BLaER1 (cell line): ENCODE results near the gene MAP4K1.
"Not testable (repeated sequence)": the region's sequence is repeated elsewhere in the genome, so short reads cannot be mapped to it uniquely, and the experiment has no call there.

Source experiments
- H3K27ac ChIP-seq: shearing (Covaris generic); formaldehyde crosslinking; 2 replicates; pipeline ENCODE4 v1.8.1; 2022
- H3K27me3 ChIP-seq: shearing (Covaris generic); formaldehyde crosslinking; 2 replicates; pipeline ENCODE4 v1.8.1; 2022
- H3K36me3 ChIP-seq: shearing (Covaris generic); formaldehyde crosslinking; 2 replicates; pipeline ENCODE4 v1.8.1; 2022
- H3K4me1 ChIP-seq: shearing (Covaris generic); formaldehyde crosslinking; 2 replicates; pipeline ENCODE4 v1.8.1; 2022
- H3K4me2 ChIP-seq: shearing (Covaris generic); formaldehyde crosslinking; 2 replicates; pipeline ENCODE4 v1.8.1; 2022
- H3K4me3 ChIP-seq: shearing (Covaris generic); formaldehyde crosslinking; 2 replicates; pipeline ENCODE4 v1.8.1; 2022
- H3K9ac ChIP-seq: shearing (Covaris generic); formaldehyde crosslinking; 2 replicates; pipeline ENCODE4 v1.8.1; 2022
- H3K9me3 ChIP-seq: shearing (Covaris generic); formaldehyde crosslinking; 2 replicates; pipeline ENCODE4 v1.8.1; 2022
- H4K20me1 ChIP-seq: shearing (Covaris generic); formaldehyde crosslinking; 2 replicates; pipeline ENCODE4 v1.8.1; 2022
- Cebpa-rat ChIP-seq: shearing (Covaris generic); IDR thresholded peaks from 2 replicates; pipeline ENCODE4 v1.8.1; 2022

Gene MAP4K1

DNA sequence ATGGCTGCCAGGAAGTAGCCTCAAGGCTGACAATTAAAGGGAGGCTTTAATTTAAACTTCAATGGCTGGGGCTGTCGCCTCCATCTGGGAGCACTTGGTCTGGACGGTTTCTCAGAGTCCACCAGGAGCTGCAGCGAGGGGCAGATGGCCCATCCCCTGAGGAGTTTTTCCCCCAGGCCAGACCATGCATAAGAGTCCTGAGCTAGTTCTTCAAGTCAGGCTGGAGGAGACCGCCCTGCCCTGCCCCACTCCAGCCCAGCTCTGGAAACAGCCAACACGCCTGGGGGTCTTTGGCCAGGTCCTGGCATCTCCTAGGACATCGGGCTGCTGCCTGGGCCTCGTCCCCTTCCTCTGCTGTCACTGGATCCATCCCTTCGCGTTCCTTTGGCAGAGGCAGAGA is 24.4 kb upstream of the MAP4K1 start:
- Histone ChIP-seq H3K27me3 (no peaks in the 10 kb centered on the region), H3K4me3 (no peak overlapping the region), H3K4me2 (peak overlapping the region; percentile 66), H3K9ac (no peak overlapping the region), H3K9me3 (no peaks in the 10 kb centered on the region), H4K20me1 (no peaks in the 10 kb centered on the region), H3K4me1 (peaks cover 50% of the 10 kb centered on the region), H3K27ac (no peak overlapping the region), H3K36me3 (peaks cover 7% of the 10 kb centered on the region; the same call in 1 of the 2 replicates)
- no peak for TF ChIP-seq Cebpa-rat

DNA sequence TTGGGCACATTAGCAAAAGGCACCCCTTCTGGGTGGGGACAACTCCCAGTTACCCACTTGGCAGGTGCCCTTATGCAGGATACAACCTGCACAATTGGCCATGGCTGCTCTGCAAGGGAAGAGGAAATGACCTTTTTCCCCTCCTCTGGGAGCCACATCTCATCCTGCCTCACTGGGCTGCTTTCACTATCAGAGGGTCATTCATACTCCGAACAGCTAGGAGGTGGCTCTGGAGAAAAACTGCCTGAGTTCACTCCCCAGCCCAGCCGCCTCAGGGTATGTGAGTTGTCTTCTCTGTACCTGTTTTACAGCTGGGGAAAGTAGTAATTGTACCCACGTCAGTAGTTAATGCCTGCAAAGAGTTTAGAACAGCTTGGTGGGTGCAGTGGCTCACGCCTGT is 22.6 kb upstream of the MAP4K1 start:
- Histone ChIP-seq H3K4me1 (peaks cover 59% of the 10 kb centered on the region), H3K9me3 (no peaks in the 10 kb centered on the region), H3K27ac (no peak overlapping the region), H3K9ac (no peak overlapping the region), H3K36me3 (peaks cover 21% of the 10 kb centered on the region), H3K4me3 (no peak overlapping the region), H3K27me3 (no peaks in the 10 kb centered on the region), H4K20me1 (no peaks in the 10 kb centered on the region), H3K4me2 (peak overlapping the region; percentile 33)
- TF ChIP-seq Cebpa-rat: no peak

DNA sequence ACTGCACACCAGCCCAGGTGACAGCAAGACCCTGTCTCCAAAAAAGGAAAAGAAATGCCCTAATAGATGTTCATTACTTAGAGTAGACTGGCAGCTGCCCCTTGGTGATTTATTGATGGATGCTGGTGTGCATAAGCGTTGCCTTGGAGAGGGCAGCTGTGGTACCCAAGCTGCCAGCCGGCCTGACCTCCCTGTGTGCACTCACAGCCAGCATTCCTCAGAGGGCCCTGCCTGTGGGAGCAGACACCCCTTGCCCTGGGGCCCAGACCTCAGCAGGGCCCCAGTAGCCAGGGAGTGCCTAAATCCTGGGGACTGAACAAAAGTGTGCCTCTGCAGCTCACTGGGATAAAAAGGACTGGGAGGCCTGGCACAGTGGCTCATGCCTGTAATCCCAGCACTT is 21.9 kb upstream of the MAP4K1 start:
- Histone ChIP-seq H3K9me3 (no peaks in the 10 kb centered on the region), H4K20me1 (no peaks in the 10 kb centered on the region; the same call in 1 of the 2 replicates), H3K4me3 (no peak overlapping the region), H3K9ac (no peak overlapping the region), H3K27me3 (no peaks in the 10 kb centered on the region), H3K4me2 (peak overlapping the region; percentile 33; the same call in 1 of the 2 replicates), H3K36me3 (peaks cover 28% of the 10 kb centered on the region), H3K4me1 (peaks cover 59% of the 10 kb centered on the region), H3K27ac (no peak overlapping the region)
- no peak for TF ChIP-seq Cebpa-rat

DNA sequence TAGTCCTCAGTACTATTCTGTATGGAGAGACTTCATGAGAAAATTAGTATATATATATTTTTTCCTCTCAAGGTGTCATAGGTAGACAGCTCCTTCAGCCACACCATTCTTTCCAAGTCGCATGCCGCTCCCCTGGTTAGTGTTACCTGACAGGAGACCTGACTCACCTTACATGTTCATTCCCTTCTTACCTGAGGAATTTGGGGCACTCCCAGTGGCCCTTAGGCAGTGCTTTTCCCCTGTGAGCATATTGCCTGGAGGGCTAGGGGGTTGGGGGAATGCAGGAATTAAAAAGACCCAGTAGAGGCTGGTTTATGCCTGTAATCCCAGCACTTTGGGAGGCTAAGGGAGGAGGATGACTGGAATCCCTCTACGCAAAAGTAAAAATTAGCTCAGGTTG is 20.7 kb upstream of the MAP4K1 start:
- no peaks in the 10 kb centered on the region for H3K9me3 ChIP-seq
- TF ChIP-seq Cebpa-rat: no peak
- H3K4me1 ChIP-seq: peaks cover 57% of the 10 kb centered on the region
- H3K36me3 ChIP-seq: peaks cover 32% of the 10 kb centered on the region
- H3K9ac ChIP-seq: no peak overlapping the region
- H3K4me2 ChIP-seq: no peak overlapping the region
- no peak overlapping the region for H3K4me3 ChIP-seq
- H4K20me1 ChIP-seq: no peaks in the 10 kb centered on the region; the same call in 1 of the 2 replicates
- no peak overlapping the region for H3K27ac ChIP-seq
- H3K27me3 ChIP-seq: no peaks in the 10 kb centered on the region

DNA sequence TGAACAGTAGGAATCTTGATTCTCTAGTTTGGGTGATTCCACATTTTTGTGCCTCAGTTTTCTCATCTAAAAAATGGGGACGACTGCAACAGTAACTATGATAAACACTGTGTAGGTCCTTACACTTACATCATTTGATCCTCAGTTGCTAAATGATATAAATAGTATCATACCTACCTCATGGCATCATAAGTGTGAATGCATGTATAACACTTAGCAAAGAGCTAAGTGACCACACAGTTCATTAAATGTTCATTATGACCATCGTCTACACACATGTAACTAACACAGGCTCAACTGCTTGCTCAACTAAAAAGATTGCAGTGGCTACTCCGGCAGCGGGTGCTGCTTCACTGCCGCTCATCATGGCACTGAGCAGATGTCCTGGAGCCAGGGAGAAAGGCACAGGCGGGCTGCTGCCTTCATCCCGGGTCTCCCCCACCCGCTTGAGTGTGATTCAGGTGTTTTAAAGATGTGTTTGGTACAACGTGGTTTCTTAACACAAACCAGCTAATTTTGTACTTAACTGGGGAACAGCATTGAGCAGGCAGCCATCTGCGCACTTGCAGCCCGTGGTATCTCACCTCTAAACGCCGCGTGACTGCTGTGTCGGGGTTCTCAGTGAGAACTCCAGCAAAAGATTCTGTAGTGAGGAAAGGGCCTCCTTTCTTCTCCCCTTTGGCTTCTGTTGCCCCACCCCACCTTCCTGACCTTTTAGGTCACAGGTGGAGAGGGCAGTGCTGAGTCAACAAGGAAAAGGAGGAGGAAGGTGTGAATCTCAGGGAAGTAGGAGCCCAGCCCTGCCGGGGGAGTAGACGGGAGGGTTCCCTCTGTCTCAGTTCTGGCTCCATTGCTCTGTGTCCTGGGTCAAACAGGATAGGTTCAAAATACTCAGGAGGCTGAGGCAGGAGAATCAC is 18.0 kb upstream of the MAP4K1 start:
- Histone ChIP-seq H3K36me3 (peaks cover 59% of the 10 kb centered on the region), H3K4me2 (peak overlapping the region; percentile 82), H3K4me3 (no peak overlapping the region), H3K9ac (peak overlapping the region; percentile 27; the same call in 1 of the 2 replicates), H3K9me3 (no peaks in the 10 kb centered on the region), H3K4me1 (peaks cover 32% of the 10 kb centered on the region), H3K27ac (peak overlapping the region; percentile 56; the same call in 1 of the 2 replicates), H4K20me1 (no peaks in the 10 kb centered on the region; the same call in none of the 2 replicates), H3K27me3 (no peaks in the 10 kb centered on the region)
- TF ChIP-seq Cebpa-rat: no peak

DNA sequence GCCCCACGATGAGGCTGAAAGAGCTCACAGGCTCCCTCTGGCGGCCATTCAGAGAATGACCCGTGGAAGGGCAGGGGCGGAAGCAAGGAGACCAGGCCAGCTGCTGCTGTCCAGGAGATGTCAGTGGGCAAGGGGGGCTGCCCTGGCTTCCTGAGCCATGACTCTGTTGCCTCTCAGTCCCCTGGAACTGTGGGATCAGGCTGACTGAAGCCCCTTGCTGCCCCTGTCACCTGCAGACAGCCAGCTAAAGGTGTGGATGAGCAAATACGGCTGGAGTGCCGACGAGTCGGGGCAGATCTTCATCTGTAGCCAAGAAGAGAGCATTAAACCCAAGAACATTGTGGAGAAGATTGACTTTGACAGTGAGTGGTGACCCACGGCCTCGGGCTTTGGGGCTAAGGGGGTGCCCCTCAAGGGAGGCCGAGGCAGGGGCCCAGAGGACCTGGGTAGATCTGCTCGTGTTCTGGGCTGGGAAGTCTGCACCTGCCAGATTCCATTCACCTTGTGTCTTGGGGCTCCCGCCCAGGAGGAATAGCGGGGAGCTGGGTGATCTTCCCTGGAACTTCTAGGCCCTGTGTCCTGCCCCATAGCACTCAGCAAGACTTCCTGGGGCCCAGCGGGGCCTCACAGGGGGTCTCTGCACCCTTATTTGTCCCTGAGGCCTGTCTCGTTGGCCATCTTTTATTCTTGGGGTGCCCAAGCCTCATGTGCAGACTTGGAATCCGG is 17.2 kb upstream of the MAP4K1 start:
- Histone ChIP-seq H3K27ac (no peak overlapping the region), H3K4me1 (peaks cover 24% of the 10 kb centered on the region), H3K36me3 (peaks cover 67% of the 10 kb centered on the region), H4K20me1 (peaks cover 2% of the 10 kb centered on the region), H3K9me3 (no peaks in the 10 kb centered on the region), H3K4me2 (no peak overlapping the region), H3K4me3 (no peak overlapping the region), H3K9ac (no peak overlapping the region), H3K27me3 (no peaks in the 10 kb centered on the region)
- no peak for TF ChIP-seq Cebpa-rat

DNA sequence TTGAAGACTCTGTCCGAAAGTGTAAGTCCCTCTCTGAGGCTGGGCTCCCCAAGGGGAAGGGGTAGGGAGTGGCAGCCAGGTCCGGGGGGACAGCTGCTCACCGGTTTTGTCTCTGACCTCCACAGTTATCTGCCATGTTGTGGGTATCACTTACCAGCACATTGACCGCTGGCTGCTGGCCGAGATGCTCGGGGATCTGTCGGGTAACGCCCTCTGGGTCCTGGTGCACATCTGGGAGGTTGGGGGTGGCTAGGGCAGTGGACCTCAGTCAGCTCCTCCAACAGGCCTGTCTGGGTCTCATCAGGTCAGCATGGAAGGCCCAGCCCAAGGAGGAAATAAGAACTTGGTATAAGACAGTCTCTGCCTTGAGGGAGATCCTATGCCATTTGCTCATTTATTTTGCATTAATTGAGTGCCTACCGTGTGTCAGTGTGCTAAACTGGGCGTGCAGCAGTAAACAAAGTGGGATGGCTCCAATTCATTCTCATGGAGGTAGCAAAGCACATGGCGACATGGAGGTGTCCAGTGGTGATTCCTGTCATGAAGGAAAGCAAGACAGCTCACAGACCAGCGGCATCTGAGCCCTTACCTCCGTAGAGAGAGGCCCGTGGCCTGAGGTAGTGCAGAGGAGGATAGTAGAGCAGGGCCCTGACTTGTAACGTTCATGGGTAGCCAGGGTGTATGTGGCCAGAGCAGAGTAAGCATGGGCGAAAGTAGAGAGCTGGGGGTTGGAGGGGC is 14.9 kb upstream of the MAP4K1 start:
- H4K20me1 ChIP-seq: peaks cover 10% of the 10 kb centered on the region
- H3K36me3 ChIP-seq: peaks cover 83% of the 10 kb centered on the region
- no peak overlapping the region for H3K9ac ChIP-seq
- no peak overlapping the region for H3K4me2 ChIP-seq
- no peaks in the 10 kb centered on the region for H3K27me3 ChIP-seq
- TF ChIP-seq Cebpa-rat: no peak
- H3K27ac ChIP-seq: no peak overlapping the region
- no peaks in the 10 kb centered on the region for H3K9me3 ChIP-seq
- H3K4me3 ChIP-seq: no peak overlapping the region
- H3K4me1 ChIP-seq: peaks cover 18% of the 10 kb centered on the region

DNA sequence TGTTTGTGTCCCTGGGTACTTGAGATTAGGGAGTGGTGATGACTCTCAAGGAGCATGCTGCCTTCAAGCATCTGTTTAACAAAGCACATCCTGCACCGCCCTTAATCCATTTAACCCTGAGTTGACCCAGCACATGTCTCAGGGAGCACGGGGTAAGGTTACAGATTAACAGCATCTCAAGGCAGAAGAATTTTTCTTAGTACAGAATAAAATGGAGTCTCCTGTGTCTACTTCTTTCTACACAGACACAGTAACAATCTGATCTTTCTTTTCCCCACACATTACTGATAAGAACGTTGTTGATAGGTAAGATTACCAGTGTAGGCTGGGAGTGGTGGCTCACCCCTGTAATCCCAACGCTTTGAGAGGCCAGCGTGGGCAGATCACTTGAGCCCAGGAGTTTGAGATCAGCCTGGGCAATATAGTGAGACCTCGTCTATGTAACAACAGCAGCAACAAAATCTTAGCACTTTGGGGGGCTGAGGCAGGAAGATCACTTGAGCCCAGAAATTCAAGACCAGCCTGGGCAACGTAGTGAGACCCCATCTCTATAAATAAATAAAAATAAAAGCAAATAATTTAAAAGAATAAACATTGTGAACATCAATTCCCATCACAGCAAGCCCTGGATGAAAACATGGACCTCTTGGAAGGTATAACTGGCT is 14.2 kb upstream of the MAP4K1 start:
- not testable (repeated sequence) for H3K27ac ChIP-seq, H3K4me2 ChIP-seq, H3K4me3 ChIP-seq, H3K9ac ChIP-seq, H3K9me3 ChIP-seq, H3K27me3 ChIP-seq
- peaks cover 90% of the 10 kb centered on the region for H3K36me3 ChIP-seq
- H4K20me1 ChIP-seq: peaks cover 10% of the 10 kb centered on the region
- peaks cover 11% of the 10 kb centered on the region for H3K4me1 ChIP-seq

DNA sequence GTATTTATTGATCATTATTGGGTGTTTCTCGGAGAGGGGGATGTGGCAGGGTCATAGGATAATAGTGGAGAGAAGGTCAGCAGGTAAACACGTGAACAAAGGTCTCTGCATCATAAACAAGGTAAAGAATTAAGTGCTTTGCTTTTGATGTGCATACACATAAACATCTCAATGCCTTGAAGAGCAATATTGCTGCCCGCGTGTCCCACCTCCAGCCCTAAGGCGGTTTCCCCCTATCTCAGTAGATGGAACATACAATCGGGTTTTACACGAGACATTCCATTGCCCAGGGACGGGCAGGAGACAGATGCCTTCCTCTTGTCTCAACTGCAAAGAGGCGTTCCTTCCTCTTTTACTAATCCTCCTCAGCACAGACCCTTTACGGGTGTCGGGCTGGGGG is 13.5 kb upstream of the MAP4K1 start:
- H4K20me1 ChIP-seq: peaks cover 10% of the 10 kb centered on the region
- H3K4me2 ChIP-seq, H3K27me3 ChIP-seq, H3K4me1 ChIP-seq, H3K4me3 ChIP-seq, H3K27ac ChIP-seq, H3K9ac ChIP-seq, H3K9me3 ChIP-seq: not testable (repeated sequence)
- peaks cover 92% of the 10 kb centered on the region for H3K36me3 ChIP-seq
